Mucosa of descending colon (tissue), 3 donors: ENCODE measurements around the gene CAPRIN1. TPM values are rescaled to one million over a fixed set of nuclear protein-coding genes. Genes with fewer than 3 reads are reported as not detected.

Experiments used
- ATAC-seq: fragments of 200-7000 bp; cut with Tn5 transposase; one replicate; pipeline ENCODE4 v1.9.1; 2020; ENCODE audit warnings: mild to moderate bottlenecking, moderate library complexity
- DNase-seq, 3 donors: peaks; one replicate each; pipeline ENCODE4 v3.0.0-alpha.2; 2020
- H3K36me3 ChIP-seq: fragments of 200-600 bp; one replicate; pipeline ENCODE4 v1.8.0; 2021; ENCODE audit warnings: low read depth, mild to moderate bottlenecking
- H3K4me1 ChIP-seq: fragments of 200-600 bp; one replicate; pipeline ENCODE4 v1.8.0; 2021; ENCODE audit warnings: low read depth, mild to moderate bottlenecking
- H3K4me3 ChIP-seq: fragments of 200-600 bp; one replicate; pipeline ENCODE4 v1.8.0; 2021; ENCODE audit warnings: mild to moderate bottlenecking
- H3K9me3 ChIP-seq: fragments of 200-600 bp; one replicate; pipeline ENCODE4 v1.8.0; 2021; ENCODE audit warnings: mild to moderate bottlenecking
- CTCF ChIP-seq: fragments of 200-600 bp; IDR thresholded peaks from one replicate; pipeline ENCODE4 v1.8.0; 2022; ENCODE audit warnings: antibody characterized with exemption, mild to moderate bottlenecking
- intact Hi-C, 2 donors: fragments of 100-400 bp; cut with DNase I in 1 of 2; cut with micrococcal nuclease in 1 of 2; formaldehyde crosslinking; loops; one replicate each; pipeline versions ENCODE4 v1.11.0 to v1.11.1; 2022; cut with DNase I, micrococcal nuclease
- total RNA-seq, 3 donors: library from RNA; stranded (reverse); fragmentation: NEBNext Ultra II Directional in 2 of 3; extraction: Animal tissue kit (Norgen Biotek cat#: 25700) in 2 of 3; gene quantifications; one replicate each; pipeline versions ENCODE4 v1.2.1 to v1.2.4, GENCODE V29; 2021 to 2023
- donor health status: DM: no; HTN: no; CAD: no; lungs with moderate emphysema.
- donor health status: DM: no; HTN: no; CAD: no.
- donor health status: DM: no; HTN: yes; CAD: no.

Gene CAPRIN1
- total RNA-seq, 3 donors from 2014 or later = 157 to 175 (median 172) TPM

- intact Hi-C loops = no loop called here
- ATAC-seq (no peak), DNase-seq (no peak)
- Histone ChIP-seq H3K9me3 (no peaks in the 10 kb centered on the region), H3K4me1 (no peaks in the 10 kb centered on the region), H3K36me3 (peaks cover 7% of the 10 kb centered on the region), H3K4me3 (no peak overlapping the region)
- no peak for TF ChIP-seq CTCF
These were observed 97.7 kb downstream of the CAPRIN1 start for GRCh38 chr11:34149274-34149673.

GRCh38 chr11:34149786-34150185 lies 98.3 kb downstream of the CAPRIN1 start:
- H3K9me3 ChIP-seq = no peaks in the 10 kb centered on the region
- peaks cover 7% of the 10 kb centered on the region for H3K36me3 ChIP-seq
- TF ChIP-seq CTCF = no peak
- intact Hi-C loops = no loop called here
- H3K4me3 ChIP-seq = no peak overlapping the region
- H3K4me1 ChIP-seq = no peaks in the 10 kb centered on the region
- DNase-seq = no peak
- peak; percentile 34 for ATAC-seq

GRCh38 chr11:34150494-34151151 lies 99.1 kb downstream of the CAPRIN1 start:
- intact Hi-C loops = no loop called here
- ATAC-seq = peak; percentile 35
- no peaks in the 10 kb centered on the region for H3K4me1 ChIP-seq
- H3K9me3 ChIP-seq = no peaks in the 10 kb centered on the region
- no peak overlapping the region for H3K4me3 ChIP-seq
- no peak for DNase-seq
- TF ChIP-seq CTCF = no peak
- H3K36me3 ChIP-seq = peaks cover 7% of the 10 kb centered on the region

Other genes starting within 250 kb of the CAPRIN1 start
- gene LMO2, start 159.7 kb upstream of the CAPRIN1 start, total RNA-seq = 10 to 100 TPM in 1 of 3 donors, 1 to 10 TPM in 2; 7.5 to 12.1 (median 9.7) TPM
- 10 to 100 TPM; 29.6 to 34.4 (median 30.7) TPM for gene NAT10, start 53.9 kb downstream of the CAPRIN1 start, total RNA-seq